HepG2 (cell line): ENCODE results near the gene MFSD11. TPM values are rescaled to one million over a fixed set of nuclear protein-coding genes. Genes with fewer than 3 reads are reported as not detected.

Experiments used
- ATAC-seq: fragments of 200-7000 bp; cut with Tn5 transposase; 3 replicates; pipeline ENCODE4 v1.9.1; 2020; ENCODE audit warnings: mild to moderate bottlenecking, moderate library complexity
- BruUV-seq: library from RNA; stranded (reverse); fragments of 400-500 nt; replicated peaks from 2 replicates; lab custom pipeline; 2021; lab: Mats Ljungman, UMichigan
- CTCF ChIA-PET: fragments of 300-600 bp; formaldehyde crosslinking; extraction: SDS; loops from one replicate; lab custom pipeline; 2021; ENCODE audit warnings: low total read pairs, inconsistent platforms, low intra/inter-chr PET ratio; lab: Yijun Ruan, JAX
- POLR2A ChIA-PET: fragments of 350-600 bp; sonication (Branson Sonifier 250); formaldehyde crosslinking; loops from one replicate; lab custom pipeline; 2020; ENCODE audit warnings: antibody characterized with exemption, inconsistent platforms; lab: Yijun Ruan, JAX
- DNase-seq: peaks from one replicate; pipeline ENCODE4 v3.0.0-alpha.2; 2015; ENCODE audit warnings: low spot score
- FAIRE-seq: peaks from 3 replicates; lab custom pipeline; 2011; peaks lifted over from hg19 to GRCh38; lab: Jason Lieb, UNC
- H2AFZ ChIP-seq: one replicate; pipeline ENCODE4 v1.6.1; 2011; ENCODE audit warnings: low read length, inconsistent platforms
- H3K27ac ChIP-seq: fragments of 300-600 bp; 3 replicates; pipeline ENCODE4 v1.8.0; 2011; ENCODE audit warnings: mixed run types, mild to moderate bottlenecking, mixed read lengths, low read length, inconsistent platforms; ENCODE audit not compliant: insufficient read depth; ENCODE audit errors: extremely low read length
- H3K27me3 ChIP-seq, 2 experiments: fragments of 200-600 bp in 1 of 2; 2 replicates in 1 of 2; 3 replicates in 1 of 2; pipeline versions ENCODE4 v1.6.0 to v1.8.0; 2011; ENCODE audit warnings: low read length in 2 of 2, mild to moderate bottlenecking in 2 of 2, moderate library complexity in 2 of 2, inconsistent platforms in 1 of 2; ENCODE audit not compliant: insufficient read depth in 2 of 2, control insufficient read depth in 1 of 2
- H3K36me3 ChIP-seq, 2 experiments: fragments of 200-600 bp in 1 of 2; replicated peaks in 1 of 2; 2 replicates in 1 of 2; 3 replicates in 1 of 2; pipeline versions ENCODE4 v1.5.1 to v1.8.0; 2011; ENCODE audit warnings: low read length in 2 of 2, inconsistent platforms in 1 of 2; ENCODE audit not compliant: insufficient read depth in 2 of 2, control insufficient read depth in 1 of 2
- H3K4me1 ChIP-seq: 2 replicates; pipeline ENCODE4 v1.5.1; 2012; ENCODE audit warnings: low read length, inconsistent platforms; ENCODE audit not compliant: insufficient read depth
- H3K4me2 ChIP-seq: 2 replicates; pipeline ENCODE4 v1.6.0; 2011; ENCODE audit warnings: low read depth, low read length, inconsistent platforms
- H3K4me3 ChIP-seq, 3 experiments: fragments of 200-600 bp in 1 of 3; sonication (generic), shearing (Covaris generic) in 1 of 3; replicated peaks in 1 of 3; 2 replicates each; pipeline ENCODE4 v1.5.1; 2011 to 2016; ENCODE audit warnings: low read length in 3 of 3, inconsistent platforms in 2 of 3, low read depth in 2 of 3, mild to moderate bottlenecking in 2 of 3, control low read depth in 1 of 3, mixed read lengths in 1 of 3; ENCODE audit not compliant: insufficient read depth in 1 of 3
- H3K79me2 ChIP-seq: one replicate; pipeline ENCODE4 v1.6.1; 2011; ENCODE audit warnings: low read length, inconsistent platforms; ENCODE audit not compliant: insufficient read depth
- H3K9ac ChIP-seq: 2 replicates; pipeline ENCODE4 v1.6.0; 2011; ENCODE audit warnings: mild to moderate bottlenecking, low read depth, low read length, inconsistent platforms; ENCODE audit not compliant: insufficient read depth
- H3K9me3 ChIP-seq: 2 replicates; pipeline ENCODE4 v1.5.1; 2012; ENCODE audit warnings: mild to moderate bottlenecking, low read length
- H4K20me1 ChIP-seq: 2 replicates; pipeline ENCODE4 v1.6.0; 2011; ENCODE audit warnings: inconsistent platforms, mild to moderate bottlenecking, low read length, moderate library complexity; ENCODE audit not compliant: insufficient read depth
- DR1 ChIP-seq: sonication (generic); formaldehyde crosslinking; IDR thresholded peaks from 2 replicates; pipeline ENCODE4 v1.8.0; 2021; ENCODE audit warnings: mild to moderate bottlenecking, missing genetic modification reagents, inconsistent platforms
- EEA1 ChIP-seq: sonication (generic); formaldehyde crosslinking; IDR thresholded peaks from 2 replicates; pipeline ENCODE4 v1.5.1; 2020; ENCODE audit warnings: mild to moderate bottlenecking, missing genetic modification reagents, borderline replicate concordance
- IRF1 ChIP-seq: sonication (generic); formaldehyde crosslinking; IDR thresholded peaks from 2 replicates; pipeline ENCODE4 v1.4.0; 2020; ENCODE audit warnings: low read depth, mild to moderate bottlenecking, missing genetic modification reagents
- PLSCR1 ChIP-seq: sonication (generic); formaldehyde crosslinking; IDR thresholded peaks from 2 replicates; pipeline ENCODE4 v1.5.0; 2020; ENCODE audit warnings: missing genetic modification reagents, mild to moderate bottlenecking, borderline replicate concordance
- SP2 ChIP-seq: sonication (generic); formaldehyde crosslinking; IDR thresholded peaks from 2 replicates; pipeline ENCODE4 v1.5.1; 2020; ENCODE audit warnings: mild to moderate bottlenecking, missing genetic modification reagents
- ZBTB26 ChIP-seq: IDR thresholded peaks from 2 replicates; pipeline ENCODE4 v1.6.1; 2016; ENCODE audit warnings: missing compliant biosample characterization, missing genetic modification reagents, borderline replicate concordance
- ZNF275 ChIP-seq: sonication (generic); formaldehyde crosslinking; IDR thresholded peaks from 2 replicates; pipeline ENCODE4 v1.8.0; 2022; ENCODE audit warnings: missing genetic modification reagents, mild to moderate bottlenecking, inconsistent platforms, borderline replicate concordance
- ZNF343 ChIP-seq: sonication (generic); formaldehyde crosslinking; IDR thresholded peaks from 2 replicates; pipeline ENCODE4 v1.4.0; 2020; ENCODE audit warnings: mild to moderate bottlenecking, missing genetic modification reagents
- ZNF784 ChIP-seq: sonication (generic); formaldehyde crosslinking; IDR thresholded peaks from 2 replicates; pipeline ENCODE4 v1.5.1; 2020; ENCODE audit warnings: missing genetic modification reagents, mild to moderate bottlenecking, borderline replicate concordance
- WGBS: methylation state at CpG from one replicate; pipeline ENCODE4 v1.1.6; 2017; ENCODE audit warnings: low lambda C conversion rate; 5-methylcytosine and 5-hydroxymethylcytosine counted together
- in situ Hi-C: cut with HindIII; loops from 2 replicates; pipeline ENCODE4 v1.10.0; 2017; ENCODE audit warnings: low pct_unique_long_range_greater_than_20kb; ENCODE audit not compliant: extremely low pct_ligation_motif_present
- intact Hi-C: fragments of 100-400 bp; cut with micrococcal nuclease; formaldehyde crosslinking; loops from one replicate; pipeline ENCODE4 v1.10.0; 2022; ENCODE audit not compliant: unreplicated experiment
- polyA plus RNA-seq, 8 experiments: library from polyadenylated mRNA; depleted of rRNA in 3 of 8; stranded (reverse) in 7 of 8; unstranded in 1 of 8; fragments of >200 nt; fragmentation: Illumina TruSeq in 4 of 8; extraction: Trizol in 4 of 8; gene quantifications; 2 replicates each; pipeline versions ENCODE4 v1.2.1 to v1.2.3, GENCODE V29; 2011 to 2016; ENCODE audit warnings: low read depth in 4 of 8, missing spikeins in 1 of 8, mixed read lengths in 1 of 8; ENCODE audit not compliant: insufficient read depth in 1 of 8
- total RNA-seq, 5 experiments: library from RNA; depleted of rRNA; stranded (reverse); fragments of >200 nt; fragmentation: Illumina TruSeq; extraction: Trizol; gene quantifications; 2 replicates each; pipeline ENCODE4 v1.2.3, GENCODE V29; 2016; ENCODE audit warnings: low read depth in 1 of 5
- TF ChIP-seq, protein P1 (sequence below): IDR thresholded peaks from 2 replicates; pipeline ENCODE4 v1.6.1; 2016; ENCODE audit warnings: low read depth, borderline replicate concordance
- TF ChIP-seq, protein P2 (sequence below): sonication (generic); formaldehyde crosslinking; IDR thresholded peaks from 2 replicates; pipeline ENCODE4 v1.4.0; 2020; ENCODE audit warnings: missing genetic modification reagents, mild to moderate bottlenecking, borderline replicate concordance

MFSD11 gene
- total and polyA plus RNA-seq, 2 of the 13 experiments (the other 11 are each of a cell fraction or from before 2014, with no cell fraction given): 26.1 to 36.3 TPM

GRCh38 chr17:76736349-76737081 lies 1.4 kb upstream of the MFSD11 start:
- DNase-seq (peak; percentile 46), FAIRE-seq (no peak), ATAC-seq (peak; percentile 35)
- in situ Hi-C loops: no loop called here
- Histone ChIP-seq H4K20me1 (peaks cover 35% of the 10 kb centered on the region), H3K27me3 (peaks cover 0 to 3% of the 10 kb centered on the region in 2 experiments; a peak in 1 of 5 replicates), H3K9me3 (no peaks in the 10 kb centered on the region), H3K4me2 (peak overlapping the region; percentile 88), H3K27ac (peak overlapping the region; percentile 96), H3K4me3 (peak overlapping the region; percentile 93 to 100 (median 100)), H3K4me1 (peaks cover 51% of the 10 kb centered on the region), H3K9ac (peak overlapping the region; percentile 100), H3K36me3 (peaks cover 10 to 35% of the 10 kb centered on the region in 2 experiments), H3K79me2 (peaks cover 62% of the 10 kb centered on the region), H2AFZ (no peak overlapping the region)
- ChIA-PET POLR2A (interaction anchor here (1.2 to 4.1 kb wide), 9 partner anchors 9 to 404 kb away, joined by 3 to 71 read pairs (median 9); partner anchors contain the start of genes JMJD6, METTL23, MXRA7 and SEC14L1), CTCF (no interaction called here)
- WGBS: under 1% methylated on average over 28 of the region's 117 CpGs
- BruUV-seq: no TSS peak
- intact Hi-C loops: no loop called here
- TF ChIP-seq, protein P1, sequence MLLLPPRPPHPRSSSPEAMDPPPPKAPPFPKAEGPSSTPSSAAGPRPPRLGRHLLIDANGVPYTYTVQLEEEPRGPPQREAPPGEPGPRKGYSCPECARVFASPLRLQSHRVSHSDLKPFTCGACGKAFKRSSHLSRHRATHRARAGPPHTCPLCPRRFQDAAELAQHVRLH (CRISPR knock-in tag): no peak
- no peak for TF ChIP-seq DR1 (CRISPR knock-in tag)
- no peak; the same call in 1 of the 2 replicates for TF ChIP-seq ZNF275
- no peak for TF ChIP-seq ZNF343
- TF ChIP-seq, protein P2, sequence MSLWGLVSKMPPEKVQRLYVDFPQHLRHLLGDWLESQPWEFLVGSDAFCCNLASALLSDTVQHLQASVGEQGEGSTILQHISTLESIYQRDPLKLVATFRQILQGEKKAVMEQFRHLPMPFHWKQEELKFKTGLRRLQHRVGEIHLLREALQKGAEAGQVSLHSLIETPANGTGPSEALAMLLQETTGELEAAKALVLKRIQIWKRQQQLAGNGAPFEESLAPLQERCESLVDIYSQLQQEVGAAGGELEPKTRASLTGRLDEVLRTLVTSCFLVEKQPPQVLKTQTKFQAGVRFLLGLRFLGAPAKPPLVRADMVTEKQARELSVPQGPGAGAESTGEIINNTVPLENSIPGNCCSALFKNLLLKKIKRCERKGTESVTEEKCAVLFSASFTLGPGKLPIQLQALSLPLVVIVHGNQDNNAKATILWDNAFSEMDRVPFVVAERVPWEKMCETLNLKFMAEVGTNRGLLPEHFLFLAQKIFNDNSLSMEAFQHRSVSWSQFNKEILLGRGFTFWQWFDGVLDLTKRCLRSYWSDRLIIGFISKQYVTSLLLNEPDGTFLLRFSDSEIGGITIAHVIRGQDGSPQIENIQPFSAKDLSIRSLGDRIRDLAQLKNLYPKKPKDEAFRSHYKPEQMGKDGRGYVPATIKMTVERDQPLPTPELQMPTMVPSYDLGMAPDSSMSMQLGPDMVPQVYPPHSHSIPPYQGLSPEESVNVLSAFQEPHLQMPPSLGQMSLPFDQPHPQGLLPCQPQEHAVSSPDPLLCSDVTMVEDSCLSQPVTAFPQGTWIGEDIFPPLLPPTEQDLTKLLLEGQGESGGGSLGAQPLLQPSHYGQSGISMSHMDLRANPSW (CRISPR knock-in tag): no peak
- no peak for TF ChIP-seq SP2
- TF ChIP-seq ZNF784 (CRISPR knock-in tag): 0 out of 2 replicates have a peak, but pooled peaks have one; percentile 1
- TF ChIP-seq EEA1 (CRISPR knock-in tag): no peak; the same call in 1 of the 2 replicates
- no peak for TF ChIP-seq PLSCR1 (CRISPR knock-in tag)
- no peak; the same call in none of the 2 replicates for TF ChIP-seq ZBTB26 (CRISPR knock-in tag)
- TF ChIP-seq IRF1 (CRISPR knock-in tag): no peak
